ENCODE results near the gene OVCH1. TPM values are rescaled to one million over a fixed set of nuclear protein-coding genes. Genes with fewer than 3 reads are reported as not detected.

Gene OVCH1
- total and polyA plus RNA-seq, 12 donors, result 0.11 to 1.00 (median 0.23) TPM; not detected in 2

DNA sequence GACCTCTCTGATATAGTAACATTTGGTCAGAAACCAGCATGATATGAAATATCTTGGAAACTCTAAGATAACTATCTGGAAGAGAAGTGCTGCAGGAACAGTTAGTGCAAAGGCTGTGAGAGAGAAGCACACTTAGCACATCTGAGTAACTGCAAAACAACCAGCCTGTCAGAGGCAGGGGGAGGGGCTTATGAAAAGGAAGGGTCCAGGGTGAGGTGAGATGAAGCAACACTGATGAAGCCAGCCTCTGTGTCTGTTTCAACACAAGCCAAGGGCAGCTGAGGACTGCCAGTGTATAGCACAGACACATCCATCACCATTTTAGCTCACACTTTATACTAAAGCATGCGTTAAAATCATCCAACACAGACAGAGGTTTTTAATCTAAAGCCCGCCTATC is 37.4 kb upstream of the OVCH1 start:
- DNase-seq, result peak in 1 of 7 donors; percentile 20
- Histone ChIP-seq H3K4me1 (replicated peaks in 1 of 2) (no peaks in the 10 kb centered on the region), H3K9me3 (replicated peaks in 1 of 3) (no peaks in the 10 kb centered on the region), H3K36me3 (replicated peaks in 1 of 2) (no peaks in the 10 kb centered on the region), H3K27me3 (no peaks in the 10 kb centered on the region), H3K27ac (no peak overlapping the region), H3K4me3 (no peak overlapping the region)
- intact Hi-C loops (cut with DNase I), result no loop called here
- WGBS, 4 donors, result 84 to 94% (median 89%) methylated on average over 2 of the region's 2 CpGs
- TF ChIP-seq, protein P1, sequence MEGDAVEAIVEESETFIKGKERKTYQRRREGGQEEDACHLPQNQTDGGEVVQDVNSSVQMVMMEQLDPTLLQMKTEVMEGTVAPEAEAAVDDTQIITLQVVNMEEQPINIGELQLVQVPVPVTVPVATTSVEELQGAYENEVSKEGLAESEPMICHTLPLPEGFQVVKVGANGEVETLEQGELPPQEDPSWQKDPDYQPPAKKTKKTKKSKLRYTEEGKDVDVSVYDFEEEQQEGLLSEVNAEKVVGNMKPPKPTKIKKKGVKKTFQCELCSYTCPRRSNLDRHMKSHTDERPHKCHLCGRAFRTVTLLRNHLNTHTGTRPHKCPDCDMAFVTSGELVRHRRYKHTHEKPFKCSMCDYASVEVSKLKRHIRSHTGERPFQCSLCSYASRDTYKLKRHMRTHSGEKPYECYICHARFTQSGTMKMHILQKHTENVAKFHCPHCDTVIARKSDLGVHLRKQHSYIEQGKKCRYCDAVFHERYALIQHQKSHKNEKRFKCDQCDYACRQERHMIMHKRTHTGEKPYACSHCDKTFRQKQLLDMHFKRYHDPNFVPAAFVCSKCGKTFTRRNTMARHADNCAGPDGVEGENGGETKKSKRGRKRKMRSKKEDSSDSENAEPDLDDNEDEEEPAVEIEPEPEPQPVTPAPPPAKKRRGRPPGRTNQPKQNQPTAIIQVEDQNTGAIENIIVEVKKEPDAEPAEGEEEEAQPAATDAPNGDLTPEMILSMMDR (IDR thresholded peaks at IDR 0.05), result no peak
- no peak for TF ChIP-seq POLR2A (IDR thresholded peaks at IDR 0.05)

DNA sequence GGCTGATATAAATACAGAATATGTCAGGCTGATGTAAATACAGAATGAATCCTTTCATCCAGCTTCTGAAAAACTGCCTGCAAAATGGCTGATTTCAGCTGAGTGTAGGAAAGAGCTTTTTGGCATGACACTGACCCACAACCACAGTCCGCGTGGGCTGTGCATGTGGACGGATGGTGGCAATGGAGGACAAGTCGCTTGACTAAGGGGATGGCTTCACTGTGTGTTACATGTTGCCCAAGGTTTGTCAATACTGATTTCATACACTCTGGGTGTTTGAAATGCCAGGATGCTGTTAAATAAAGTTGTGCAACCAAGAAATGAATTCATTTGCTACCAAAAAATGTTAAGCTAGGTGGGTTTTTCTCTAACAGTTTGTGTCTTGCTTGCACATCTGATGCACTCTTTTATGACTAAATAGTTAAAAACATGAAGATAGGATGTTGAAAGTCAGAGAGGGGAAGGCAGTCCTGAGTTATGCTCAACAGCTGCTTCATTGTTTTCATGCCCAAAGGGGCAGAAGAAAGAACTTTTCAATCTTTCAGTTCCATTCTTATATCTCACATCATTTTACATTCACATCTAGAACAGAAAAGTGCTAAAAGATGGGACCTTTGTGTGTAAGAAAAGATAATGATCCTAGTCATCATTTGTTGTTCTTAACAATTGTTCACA is 36.5 kb upstream of the OVCH1 start:
- H3K27me3 ChIP-seq, result no peaks in the 10 kb centered on the region
- intact Hi-C loops (cut with DNase I), result no loop called here
- DNase-seq, result no peak
- H3K4me3 ChIP-seq, result no peak overlapping the region
- TF ChIP-seq POLR2A (IDR thresholded peaks at IDR 0.05), result no peak
- TF ChIP-seq, protein P1 (IDR thresholded peaks at IDR 0.05), result no peak
- H3K36me3 ChIP-seq (replicated peaks in 1 of 2), result no peaks in the 10 kb centered on the region
- 45 to 70% (median 57%) methylated on average over 4 of the region's 4 CpGs for WGBS, 4 donors
- no peak overlapping the region for H3K27ac ChIP-seq
- no peaks in the 10 kb centered on the region for H3K9me3 ChIP-seq (replicated peaks in 1 of 3)
- H3K4me1 ChIP-seq (replicated peaks in 1 of 2), result no peaks in the 10 kb centered on the region

DNA sequence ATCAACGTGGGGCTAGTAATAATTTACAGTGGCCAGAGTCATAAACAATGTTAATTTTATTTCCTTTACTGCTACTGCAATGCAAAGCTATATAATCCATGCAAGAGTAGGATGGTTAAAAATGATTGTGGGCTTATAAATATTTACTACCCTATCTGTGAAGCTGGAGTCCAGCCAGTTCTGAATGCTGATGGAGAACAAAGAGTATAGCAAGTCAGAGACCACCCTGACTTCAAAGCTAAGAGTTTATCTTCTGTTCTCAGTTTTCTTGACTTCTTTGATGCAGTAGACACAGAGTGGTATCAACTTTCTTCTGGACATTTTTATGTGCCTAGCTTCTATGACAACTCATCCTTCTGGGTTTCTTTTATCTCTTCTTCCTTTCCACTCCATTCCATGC is 34.0 kb upstream of the OVCH1 start:
- H3K36me3 ChIP-seq (replicated peaks in 1 of 2), result no peaks in the 10 kb centered on the region
- H3K27ac ChIP-seq, result no peak overlapping the region
- intact Hi-C loops (cut with DNase I), result no loop called here
- no peak for DNase-seq
- TF ChIP-seq, protein P1 (IDR thresholded peaks at IDR 0.05), result no peak
- no peak for TF ChIP-seq POLR2A (IDR thresholded peaks at IDR 0.05)
- H3K4me3 ChIP-seq, result no peak overlapping the region
- 47 to 55% (median 52%) methylated on average over 1 of the region's 1 CpG for WGBS, 4 donors
- no peaks in the 10 kb centered on the region for H3K9me3 ChIP-seq (replicated peaks in 1 of 3)
- H3K4me1 ChIP-seq (replicated peaks in 1 of 2), result peaks cover 5 to 13% of the 10 kb centered on the region in 2 donors
- H3K27me3 ChIP-seq, result no peaks in the 10 kb centered on the region

DNA sequence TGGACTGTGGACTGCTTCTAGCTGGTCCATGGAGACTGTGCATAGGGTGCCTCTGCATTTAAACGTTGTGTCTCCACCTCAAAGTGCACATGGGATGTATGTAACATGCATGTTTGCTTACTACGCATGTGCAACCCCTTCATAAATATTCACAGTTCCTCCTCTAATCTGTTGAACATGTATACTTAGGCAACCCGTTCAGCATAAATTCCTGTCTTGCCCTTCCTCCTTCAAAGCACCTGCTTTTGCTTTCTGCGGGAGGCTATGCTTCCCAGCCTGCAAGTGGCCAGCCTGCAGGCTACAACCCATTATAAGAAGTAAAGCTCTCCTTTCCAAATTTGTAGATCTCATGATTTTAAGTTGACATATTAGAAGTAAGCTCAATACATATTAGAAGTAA is 33.0 kb upstream of the OVCH1 start:
- H3K27ac ChIP-seq, result no peak overlapping the region
- TF ChIP-seq POLR2A (IDR thresholded peaks at IDR 0.05), result no peak
- TF ChIP-seq, protein P1 (IDR thresholded peaks at IDR 0.05), result no peak
- DNase-seq, result no peak
- no peaks in the 10 kb centered on the region for H3K9me3 ChIP-seq (replicated peaks in 1 of 3)
- no peaks in the 10 kb centered on the region for H3K27me3 ChIP-seq
- peaks cover 5 to 13% of the 10 kb centered on the region in 2 donors for H3K4me1 ChIP-seq (replicated peaks in 1 of 2)
- no peak overlapping the region for H3K4me3 ChIP-seq
- intact Hi-C loops (cut with DNase I), result no loop called here
- 89 to 94% (median 92%) methylated on average over 4 of the region's 4 CpGs for WGBS, 4 donors
- H3K36me3 ChIP-seq (replicated peaks in 1 of 2), result no peaks in the 10 kb centered on the region

Measured in adrenal gland (tissue), 12 donors.